Activated CD8-positive, alpha-beta memory T cell treated with anti-CD3 and anti-CD28 coated beads, Interleukin-2, amount 10 ng/mL, durations not matched to agents 7 days and 5 days (primary cell): ENCODE results near the gene CCDC8. TPM values are rescaled to one million over a fixed set of nuclear protein-coding genes. Genes with fewer than 3 reads are reported as not detected.

Experiments
- ATAC-seq: fragments of 150-1000 bp; cut with Tn5 transposase; one replicate; pipeline ENCODE4 v1.10.0; 2021; ENCODE audit warnings: moderate library complexity
- CTCF ChIA-PET: fragments of 350-600 bp; sonication (Branson Sonifier 250); formaldehyde crosslinking; loops from one replicate; lab custom pipeline; 2021; ENCODE audit warnings: antibody characterized with exemption; lab: Charles Lee
- DNase-seq: peaks from one replicate; pipeline ENCODE4 v3.0.0-alpha.2; 2020
- H3K27ac Mint-ChIP-seq: one replicate; pipeline ENCODE4 v1.8.0; 2021; ENCODE audit warnings: mild to moderate bottlenecking, mixed read lengths
- H3K27me3 Mint-ChIP-seq: one replicate; pipeline ENCODE4 v1.8.0; 2021; ENCODE audit warnings: mixed read lengths
- H3K36me3 Mint-ChIP-seq: one replicate; pipeline ENCODE4 v1.8.0; 2021; ENCODE audit warnings: mild to moderate bottlenecking, mixed read lengths
- H3K4me1 Mint-ChIP-seq: one replicate; pipeline ENCODE4 v1.8.0; 2021; ENCODE audit warnings: mixed read lengths
- H3K4me3 Mint-ChIP-seq: one replicate; pipeline ENCODE4 v1.8.0; 2021; ENCODE audit warnings: mild to moderate bottlenecking, moderate library complexity, mixed read lengths
- H3K9me3 Mint-ChIP-seq: one replicate; pipeline ENCODE4 v1.8.0; 2022; ENCODE audit warnings: low read depth, mixed read lengths
- total RNA-seq, 2 experiments: library from RNA; stranded (reverse); gene quantifications; one replicate each; pipeline ENCODE4 v1.2.3, GENCODE V29; 2021

Gene CCDC8
- total RNA-seq, 2 experiments from 2014 or later: not detected

- Mint-ChIP-seq H3K27me3 (no peaks in the 10 kb centered on the region), H3K4me1 (peaks cover 37% of the 10 kb centered on the region), H3K27ac (no peak overlapping the region), H3K9me3 (no peaks in the 10 kb centered on the region), H3K4me3 (no peak overlapping the region), H3K36me3 (peaks cover 7% of the 10 kb centered on the region)
- ATAC-seq (no peak), DNase-seq (no peak)
- CTCF ChIA-PET: no interaction called here
Measured at GRCh38 chr19:46367426-46367825, 45.9 kb downstream of the CCDC8 start.

DNA sequence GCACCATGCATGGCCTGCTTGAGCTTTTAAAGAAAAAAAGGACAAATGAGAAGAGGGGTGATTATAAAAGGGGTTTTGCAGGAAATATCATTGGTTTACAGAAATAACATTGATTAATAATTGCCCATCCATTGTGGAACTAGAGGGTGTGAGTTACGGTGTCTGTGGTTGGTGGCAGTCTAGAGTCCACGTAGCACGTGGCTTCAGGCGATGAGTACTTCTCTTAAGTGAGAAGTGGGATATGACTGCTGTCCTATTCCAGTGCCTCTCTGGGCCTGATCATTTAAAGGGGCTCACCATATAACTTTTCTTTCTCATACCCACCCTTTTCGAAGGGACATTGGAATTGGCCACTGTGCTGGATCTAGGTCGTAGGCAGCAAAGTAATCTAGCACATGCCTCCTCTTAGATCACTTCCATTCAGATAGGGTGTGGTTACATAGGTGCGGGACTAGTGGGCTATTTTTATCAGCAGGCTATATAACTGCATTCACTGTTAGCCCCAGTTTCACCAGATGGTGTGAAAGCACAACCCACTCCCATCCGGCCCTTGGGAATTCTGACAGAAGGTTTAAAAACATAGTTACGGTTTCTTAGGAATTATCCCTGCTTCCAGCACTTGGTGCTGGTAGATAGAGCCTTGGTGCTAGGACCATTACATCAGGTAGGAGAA lies 46.6 kb downstream of the CCDC8 start:
- CTCF ChIA-PET: no interaction called here
- Mint-ChIP-seq H3K27me3 (no peaks in the 10 kb centered on the region), H3K9me3 (no peaks in the 10 kb centered on the region), H3K4me1 (peaks cover 37% of the 10 kb centered on the region), H3K36me3 (peaks cover 10% of the 10 kb centered on the region), H3K4me3 (no peak overlapping the region), H3K27ac (no peak overlapping the region)
- DNase-seq (no peak), ATAC-seq (no peak)

DNA sequence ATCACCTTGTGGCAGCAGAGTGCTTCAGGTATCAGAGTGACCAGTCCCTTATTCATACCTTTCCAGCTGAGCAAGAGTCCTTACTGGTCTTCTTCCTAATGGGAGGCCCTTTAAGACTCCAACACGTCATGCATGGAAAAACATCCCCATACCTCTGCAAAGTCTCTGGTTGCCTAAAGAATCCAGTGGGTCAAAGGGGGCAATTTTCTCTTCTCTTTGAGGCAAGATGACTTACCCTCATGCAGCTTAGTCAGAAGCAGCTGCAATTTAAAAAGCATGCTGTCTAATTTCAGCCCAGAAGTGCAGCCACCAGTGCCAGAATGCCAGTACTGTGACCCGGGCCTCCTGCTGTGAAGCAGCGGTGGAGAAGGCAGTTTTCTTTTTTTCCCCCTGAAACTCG lies 47.8 kb downstream of the CCDC8 start:
- DNase-seq: no peak
- H3K4me3 Mint-ChIP-seq: no peak overlapping the region
- H3K27me3 Mint-ChIP-seq: no peaks in the 10 kb centered on the region
- CTCF ChIA-PET: interaction anchor here (0.8 kb wide), 1 partner anchor 19 kb away, joined by 4 read pairs; the partner anchor contains the start of gene PPP5C
- ATAC-seq: no peak
- H3K27ac Mint-ChIP-seq: no peak overlapping the region
- peaks cover 34% of the 10 kb centered on the region for H3K4me1 Mint-ChIP-seq
- peaks cover 14% of the 10 kb centered on the region for H3K36me3 Mint-ChIP-seq
- no peaks in the 10 kb centered on the region for H3K9me3 Mint-ChIP-seq

- H3K9me3 Mint-ChIP-seq: no peaks in the 10 kb centered on the region
- H3K27me3 Mint-ChIP-seq: no peaks in the 10 kb centered on the region
- CTCF ChIA-PET: interaction anchor here (0.6 to 1.1 kb wide), 2 partner anchors 16 to 18 kb away, joined by 3 to 5 read pairs; partner anchors contain the start of gene PPP5C
- peaks cover 32% of the 10 kb centered on the region for H3K4me1 Mint-ChIP-seq
- no peak overlapping the region for H3K27ac Mint-ChIP-seq
- ATAC-seq (no peak), DNase-seq (no peak)
- H3K4me3 Mint-ChIP-seq: no peak overlapping the region
- peaks cover 18% of the 10 kb centered on the region for H3K36me3 Mint-ChIP-seq
Measured at GRCh38 chr19:46364359-46364758, 49.0 kb downstream of the CCDC8 start.

DNA sequence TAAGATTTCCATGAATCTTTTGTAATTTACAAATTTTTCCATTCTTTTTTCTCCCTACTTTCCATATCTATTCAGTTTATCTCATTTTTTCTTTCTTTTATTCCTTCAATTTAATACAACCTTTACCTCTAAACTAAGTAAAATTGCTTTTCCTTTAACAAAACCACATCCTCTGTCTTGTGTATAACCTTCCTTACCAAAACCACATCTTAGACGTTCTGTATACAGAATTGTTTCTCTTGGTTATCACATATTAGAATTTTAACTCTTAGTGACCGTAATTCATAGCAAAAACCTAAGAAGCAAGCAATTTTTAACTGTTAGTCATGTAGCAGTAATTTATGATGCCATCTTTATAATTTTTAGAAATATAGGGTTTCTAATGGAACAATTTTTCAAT lies 51.4 kb downstream of the CCDC8 start:
- no peaks in the 10 kb centered on the region for H3K27me3 Mint-ChIP-seq
- H3K9me3 Mint-ChIP-seq: no peaks in the 10 kb centered on the region
- CTCF ChIA-PET: interaction anchor here (0.7 to 1.9 kb wide), 4 partner anchors 11 to 248 kb away, joined by 3 to 11 read pairs (median 3); partner anchors contain the start of gene PPP5C
- ATAC-seq: peak; percentile 69
- H3K27ac Mint-ChIP-seq: peak overlapping the region; percentile 78
- peak overlapping the region; percentile 68 for H3K4me3 Mint-ChIP-seq
- H3K4me1 Mint-ChIP-seq: peaks cover 34% of the 10 kb centered on the region
- no peak for DNase-seq
- H3K36me3 Mint-ChIP-seq: peaks cover 20% of the 10 kb centered on the region

Other genes with a start within 250 kb of the CCDC8 start
- gene IGFL1, start 183.8 kb downstream of the CCDC8 start, total RNA-seq: not detected
- gene HIF3A, start 116.5 kb downstream of the CCDC8 start, total RNA-seq: not detected
- 100 to 1,000 TPM in 1 of 2 experiments, 10 to 100 TPM in 1; 99.2 to 110 TPM for gene PPP5C, start 66.5 kb downstream of the CCDC8 start, total RNA-seq
- gene PNMA8C, start 15.4 kb upstream of the CCDC8 start, total RNA-seq: not detected
- under 1 TPM; 0.29 to 0.63 TPM for gene PNMA8A, start 58.0 kb upstream of the CCDC8 start, total RNA-seq
- not detected for gene PNMA8B, start 82.3 kb upstream of the CCDC8 start, total RNA-seq
- gene CALM3, start 187.8 kb upstream of the CCDC8 start, total RNA-seq: 100 to 1,000 TPM; 497 to 498 TPM
- 10 to 100 TPM in 1 of 2 experiments, 1 to 10 TPM in 1; 1.8 to 27.5 TPM for gene PTGIR, start 211.5 kb upstream of the CCDC8 start, total RNA-seq
- 10 to 100 TPM in 1 of 2 experiments, not detected in 1; 25.9 TPM for gene GNG8, start 222.6 kb upstream of the CCDC8 start, total RNA-seq
- 1 to 10 TPM in 1 of 2 experiments, under 1 TPM in 1; 0.12 to 1.2 TPM for gene DACT3, start 247.6 kb upstream of the CCDC8 start, total RNA-seq